Measurements from ENCODE around the gene GRIN2D. TPM values are rescaled to one million over a fixed set of nuclear protein-coding genes. Genes with fewer than 3 reads are reported as not detected.

The GRIN2D gene
- total RNA-seq, 1 donor from 2014 or later = 0.16 TPM

DNA sequence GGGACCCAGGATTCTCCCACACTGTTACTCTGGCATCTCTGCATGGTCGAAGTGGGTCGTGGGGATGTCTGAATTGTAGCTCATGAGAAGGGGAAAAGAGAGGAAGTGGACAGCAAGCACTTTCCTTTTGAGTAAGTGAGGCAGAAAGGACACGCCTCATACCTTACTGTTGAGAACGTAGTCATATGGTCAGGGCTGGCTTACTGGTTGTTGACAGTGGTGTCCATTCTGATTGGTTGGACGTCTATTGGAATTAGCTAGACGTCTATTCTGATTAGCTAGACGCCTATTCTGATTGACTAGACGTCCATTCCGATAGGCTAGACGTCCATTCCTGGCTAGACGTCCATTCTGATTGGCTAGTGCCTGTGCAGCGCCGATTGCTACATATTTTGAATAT lies 12.4 kb downstream of the GRIN2D start:
- intact Hi-C loops (cut with micrococcal nuclease) = no loop called here
- Mint-ChIP-seq H3K4me1 (ENCODE audit: low read depth) (no peaks in the 10 kb centered on the region), H3K9me3 (no peaks in the 10 kb centered on the region), H3K27me3 (ENCODE audit: insufficient read depth) (peaks cover 16% of the 10 kb centered on the region), H3K4me3 (no peak overlapping the region), H3K27ac (no peak overlapping the region), H3K36me3 (ENCODE audit: low read depth) (no peaks in the 10 kb centered on the region)
- no peak for DNase-seq (ENCODE audit: low spot score)

DNA sequence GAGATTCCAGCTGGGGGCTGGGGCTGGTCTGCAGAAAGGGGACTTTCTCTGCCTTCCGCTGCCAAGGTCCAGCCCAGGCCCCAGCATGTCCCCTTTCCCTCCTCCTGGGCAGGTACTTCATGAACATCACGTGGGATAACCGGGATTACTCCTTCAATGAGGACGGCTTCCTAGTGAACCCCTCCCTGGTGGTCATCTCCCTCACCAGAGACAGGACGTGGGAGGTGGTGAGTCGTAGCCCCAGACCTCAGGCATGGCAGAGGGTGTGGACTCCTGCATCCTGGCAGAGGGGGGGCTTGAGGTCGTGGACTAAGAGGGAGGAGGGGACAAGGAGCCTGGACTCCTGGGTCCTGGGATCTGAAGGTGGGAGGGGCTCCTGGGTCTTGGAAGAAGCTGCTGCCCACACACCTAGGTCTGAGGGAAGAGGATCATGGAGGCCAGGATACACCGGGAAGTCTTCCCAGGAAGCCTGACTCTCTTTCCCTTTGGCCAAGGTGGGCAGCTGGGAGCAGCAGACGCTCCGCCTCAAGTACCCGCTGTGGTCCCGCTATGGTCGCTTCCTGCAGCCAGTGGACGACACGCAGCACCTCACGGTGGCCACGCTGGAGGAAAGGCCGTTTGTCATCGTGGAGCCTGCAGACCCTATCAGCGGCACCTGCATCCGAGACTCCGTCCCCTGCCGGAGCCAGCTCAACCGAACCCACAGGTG lies 20.6 kb downstream of the GRIN2D start:
- H3K27me3 Mint-ChIP-seq (ENCODE audit: insufficient read depth) = peaks cover 24% of the 10 kb centered on the region
- H3K4me3 Mint-ChIP-seq = no peak overlapping the region
- no peaks in the 10 kb centered on the region for H3K36me3 Mint-ChIP-seq (ENCODE audit: low read depth)
- intact Hi-C loops (cut with micrococcal nuclease) = loop anchor here (10.0 kb wide), 1 partner anchor 331 kb away; the partner anchor contains the start of genes IZUMO1 and RASIP1
- no peaks in the 10 kb centered on the region for H3K9me3 Mint-ChIP-seq
- no peak overlapping the region for H3K27ac Mint-ChIP-seq
- DNase-seq (ENCODE audit: low spot score) = no peak
- H3K4me1 Mint-ChIP-seq (ENCODE audit: low read depth) = peaks cover 20% of the 10 kb centered on the region

DNA sequence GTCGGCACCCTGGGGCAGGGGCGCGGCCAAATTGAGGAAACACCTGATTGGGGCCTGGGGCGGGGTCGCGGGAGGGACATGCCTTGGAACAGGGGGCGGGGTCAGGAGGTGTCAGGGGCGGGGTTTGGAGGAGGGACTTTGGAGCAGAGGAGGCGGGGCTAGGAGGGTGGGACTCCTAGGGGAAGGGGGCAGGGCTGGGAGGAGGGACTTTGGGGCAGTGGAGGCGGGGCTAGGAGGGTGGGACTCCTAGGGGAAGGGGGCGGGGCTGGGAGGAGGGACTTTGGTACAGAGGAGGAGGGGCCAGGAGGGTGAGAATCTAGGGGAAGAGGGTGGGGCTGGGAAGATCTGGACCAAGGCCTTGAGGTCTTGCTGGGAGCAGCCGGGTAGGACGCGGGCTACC lies 21.9 kb downstream of the GRIN2D start:
- intact Hi-C loops (cut with micrococcal nuclease) = loop anchor here (1.0 to 10.0 kb wide), 6 partner anchors 16 to 329 kb away; partner anchors contain the start of genes GRWD1, IZUMO1, RASIP1 and TMEM143
- peak; percentile 60 for DNase-seq (ENCODE audit: low spot score)
- Mint-ChIP-seq H3K9me3 (no peaks in the 10 kb centered on the region), H3K4me3 (peak overlapping the region; percentile 37), H3K36me3 (ENCODE audit: low read depth) (no peaks in the 10 kb centered on the region), H3K4me1 (ENCODE audit: low read depth) (peaks cover 26% of the 10 kb centered on the region), H3K27ac (no peak overlapping the region), H3K27me3 (ENCODE audit: insufficient read depth) (peaks cover 26% of the 10 kb centered on the region)

DNA sequence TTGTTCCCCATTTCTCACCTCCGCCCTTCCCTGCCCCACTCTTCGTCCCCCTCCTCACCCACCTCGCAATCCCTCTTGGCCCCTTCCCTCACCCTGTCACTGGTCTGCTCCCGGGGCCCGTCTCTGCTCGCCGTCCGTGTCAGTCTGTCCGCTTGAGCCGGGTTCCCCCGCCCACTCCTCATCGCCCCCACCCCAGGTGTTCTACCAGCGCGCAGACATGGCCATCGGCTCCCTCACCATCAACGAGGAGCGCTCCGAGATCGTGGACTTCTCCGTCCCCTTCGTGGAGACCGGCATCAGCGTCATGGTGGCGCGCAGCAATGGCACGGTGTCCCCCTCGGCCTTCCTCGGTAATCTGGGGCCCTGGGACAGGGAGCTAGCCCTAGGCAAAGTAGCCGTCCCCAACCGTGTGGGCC lies 22.3 kb downstream of the GRIN2D start:
- no peaks in the 10 kb centered on the region for H3K9me3 Mint-ChIP-seq
- DNase-seq (ENCODE audit: low spot score) = no peak
- H3K4me3 Mint-ChIP-seq = peak overlapping the region; percentile 37
- no peaks in the 10 kb centered on the region for H3K36me3 Mint-ChIP-seq (ENCODE audit: low read depth)
- H3K27me3 Mint-ChIP-seq (ENCODE audit: insufficient read depth) = peaks cover 24% of the 10 kb centered on the region
- intact Hi-C loops (cut with micrococcal nuclease) = loop anchor here (1.0 to 10.0 kb wide), 6 partner anchors 17 to 329 kb away; partner anchors contain the start of genes GRWD1, IZUMO1, RASIP1 and TMEM143
- peaks cover 26% of the 10 kb centered on the region for H3K4me1 Mint-ChIP-seq (ENCODE audit: low read depth)
- H3K27ac Mint-ChIP-seq = no peak overlapping the region

- Mint-ChIP-seq H3K27ac (no peak overlapping the region), H3K9me3 (no peaks in the 10 kb centered on the region), H3K27me3 (ENCODE audit: insufficient read depth) (peaks cover 24% of the 10 kb centered on the region), H3K36me3 (ENCODE audit: low read depth) (no peaks in the 10 kb centered on the region), H3K4me1 (ENCODE audit: low read depth) (peaks cover 26% of the 10 kb centered on the region), H3K4me3 (no peak overlapping the region)
- intact Hi-C loops (cut with micrococcal nuclease) = loop anchor here (10.0 kb wide), 1 partner anchor 327 kb away; the partner anchor contains the start of genes IZUMO1 and RASIP1
- no peak for DNase-seq (ENCODE audit: low spot score)
Measured at GRCh38 chr19:48417421-48417820, 24.0 kb downstream of the GRIN2D start.

DNA sequence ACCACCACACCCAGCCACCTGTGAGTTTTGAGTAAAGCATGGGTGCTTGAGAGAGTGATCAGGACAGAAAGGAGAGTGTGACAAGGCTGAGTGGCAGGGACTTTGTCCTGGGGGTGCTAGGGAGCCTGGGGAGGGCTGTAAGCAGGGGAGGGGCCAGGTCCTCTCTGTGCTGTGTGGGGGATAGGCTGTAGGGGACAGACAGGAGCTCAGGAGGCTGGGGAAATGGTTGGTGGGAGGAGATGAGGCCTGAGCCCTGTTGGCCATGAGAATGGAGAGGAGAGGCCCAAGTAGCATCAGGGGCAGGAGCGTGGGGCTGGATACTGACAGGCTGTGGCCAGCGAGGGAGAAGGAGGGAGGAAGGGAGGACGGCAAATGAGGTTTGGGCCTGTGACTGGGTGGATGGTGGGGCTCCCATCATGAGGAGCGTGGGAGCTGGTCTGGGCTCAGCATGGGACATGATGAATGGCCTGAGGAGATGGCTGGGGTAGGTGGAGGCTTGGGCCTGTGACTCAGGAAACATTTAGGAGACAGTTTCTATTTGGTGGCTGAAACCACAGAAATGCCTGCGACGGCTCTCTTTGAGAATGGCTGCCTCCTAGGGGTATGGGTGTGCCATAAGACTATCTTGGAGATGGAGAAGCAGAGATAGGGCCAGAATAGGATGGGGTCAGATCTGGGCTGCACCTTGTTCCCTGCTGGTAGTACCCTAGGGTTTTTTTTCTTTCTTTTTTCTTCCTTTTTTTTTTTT lies 25.0 kb downstream of the GRIN2D start:
- Mint-ChIP-seq H3K4me3 (peak overlapping the region; percentile 75), H3K9me3 (no peaks in the 10 kb centered on the region), H3K27me3 (ENCODE audit: insufficient read depth) (peaks cover 24% of the 10 kb centered on the region), H3K27ac (peak overlapping the region; percentile 65), H3K36me3 (ENCODE audit: low read depth) (no peaks in the 10 kb centered on the region), H3K4me1 (ENCODE audit: low read depth) (peaks cover 26% of the 10 kb centered on the region)
- intact Hi-C loops (cut with micrococcal nuclease) = loop anchor here (1.0 to 10.0 kb wide), 4 partner anchors 27 to 326 kb away; partner anchors contain the start of genes CYTH2, GRWD1, IZUMO1 and RASIP1
- DNase-seq (ENCODE audit: low spot score) = no peak

DNA sequence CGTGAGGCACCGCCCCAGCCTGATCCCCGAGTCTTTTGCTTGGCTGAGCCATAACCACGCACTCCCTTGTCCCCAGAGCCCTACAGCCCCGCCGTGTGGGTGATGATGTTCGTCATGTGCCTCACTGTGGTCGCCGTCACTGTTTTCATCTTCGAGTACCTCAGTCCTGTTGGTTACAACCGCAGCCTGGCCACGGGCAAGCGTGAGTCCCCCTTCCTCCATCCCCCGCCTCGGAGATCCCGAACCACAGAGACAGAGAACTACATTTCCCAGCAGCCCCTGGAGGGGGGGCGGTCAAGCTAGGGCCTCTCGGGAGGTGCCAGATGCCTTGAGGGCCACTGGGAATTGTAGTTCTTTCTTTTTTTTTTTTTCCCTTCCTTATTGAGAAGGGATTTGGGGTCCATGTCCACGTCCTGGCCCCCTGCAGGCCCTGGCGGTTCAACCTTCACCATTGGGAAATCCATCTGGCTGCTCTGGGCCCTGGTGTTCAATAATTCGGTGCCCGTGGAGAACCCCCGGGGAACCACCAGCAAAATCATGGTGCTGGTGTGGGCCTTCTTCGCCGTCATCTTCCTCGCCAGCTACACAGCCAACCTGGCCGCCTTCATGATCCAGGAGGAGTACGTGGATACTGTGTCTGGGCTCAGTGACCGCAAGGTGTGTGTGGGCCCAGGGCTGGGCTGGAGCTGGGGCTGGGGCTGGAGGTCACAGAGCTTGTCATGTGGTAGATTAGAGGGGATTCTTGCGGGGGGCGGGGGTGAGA lies 25.9 kb downstream of the GRIN2D start:
- Mint-ChIP-seq H3K4me1 (ENCODE audit: low read depth) (peaks cover 26% of the 10 kb centered on the region), H3K27ac (peak overlapping the region; percentile 65), H3K9me3 (no peaks in the 10 kb centered on the region), H3K27me3 (ENCODE audit: insufficient read depth) (peaks cover 18% of the 10 kb centered on the region), H3K36me3 (ENCODE audit: low read depth) (no peaks in the 10 kb centered on the region), H3K4me3 (peak overlapping the region; percentile 75)
- peak; percentile 66 for DNase-seq (ENCODE audit: low spot score)
- intact Hi-C loops (cut with micrococcal nuclease) = loop anchor here (1.0 to 10.0 kb wide), 4 partner anchors 26 to 325 kb away; partner anchors contain the start of genes CYTH2, GRWD1, IZUMO1 and RASIP1

DNA sequence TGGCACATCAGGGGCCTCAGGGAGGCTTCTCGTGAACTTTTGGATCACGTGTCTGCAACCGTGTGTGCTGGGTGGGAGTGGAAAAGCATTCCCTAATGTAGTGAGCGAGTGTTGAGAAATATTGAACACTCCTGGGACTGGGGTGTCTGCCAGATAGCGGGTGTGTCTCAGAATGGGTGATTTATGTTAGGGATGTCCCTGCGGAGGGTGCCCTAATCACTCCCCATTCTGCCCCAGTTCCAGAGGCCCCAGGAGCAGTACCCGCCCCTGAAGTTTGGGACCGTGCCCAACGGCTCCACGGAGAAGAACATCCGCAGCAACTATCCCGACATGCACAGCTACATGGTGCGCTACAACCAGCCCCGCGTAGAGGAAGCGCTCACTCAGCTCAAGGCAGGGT lies 28.1 kb downstream of the GRIN2D start:
- Mint-ChIP-seq H3K4me3 (no peak overlapping the region), H3K27me3 (ENCODE audit: insufficient read depth) (peaks cover 4% of the 10 kb centered on the region), H3K36me3 (ENCODE audit: low read depth) (no peaks in the 10 kb centered on the region), H3K27ac (no peak overlapping the region), H3K4me1 (ENCODE audit: low read depth) (peaks cover 22% of the 10 kb centered on the region), H3K9me3 (no peaks in the 10 kb centered on the region)
- intact Hi-C loops (cut with micrococcal nuclease) = no loop called here
- no peak for DNase-seq (ENCODE audit: low spot score)

DNA sequence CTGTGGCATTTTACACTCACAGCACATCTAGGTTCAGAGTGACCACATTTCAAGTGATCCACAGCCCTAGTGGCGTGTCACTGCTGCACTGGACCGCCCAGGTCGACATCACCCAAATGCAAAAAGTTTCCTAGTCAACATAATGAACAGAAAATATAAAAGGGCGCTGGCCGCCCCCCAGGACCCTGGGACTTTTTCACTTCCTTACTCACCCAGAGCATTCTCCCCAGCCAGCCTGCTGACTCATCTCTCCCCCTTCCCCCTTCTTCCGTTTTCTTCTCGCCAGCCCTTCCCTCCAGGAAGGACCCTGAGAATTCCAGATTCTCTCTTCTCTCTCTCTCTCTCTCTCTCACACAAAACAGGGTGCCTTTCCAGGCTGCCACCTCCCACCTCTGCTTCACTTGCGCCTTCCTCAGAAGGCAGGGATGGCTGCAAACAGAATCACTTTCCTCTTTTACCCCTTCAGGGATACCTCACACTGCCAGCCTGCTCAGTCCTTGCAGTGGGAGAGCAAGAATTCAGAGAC lies 31.3 kb downstream of the GRIN2D start:
- H3K9me3 Mint-ChIP-seq = no peaks in the 10 kb centered on the region
- H3K4me3 Mint-ChIP-seq = no peak overlapping the region
- H3K27ac Mint-ChIP-seq = no peak overlapping the region
- no peaks in the 10 kb centered on the region for H3K36me3 Mint-ChIP-seq (ENCODE audit: low read depth)
- peaks cover 7% of the 10 kb centered on the region for H3K4me1 Mint-ChIP-seq (ENCODE audit: low read depth)
- H3K27me3 Mint-ChIP-seq (ENCODE audit: insufficient read depth) = peaks cover 5% of the 10 kb centered on the region
- intact Hi-C loops (cut with micrococcal nuclease) = no loop called here
- no peak for DNase-seq (ENCODE audit: low spot score)

DNA sequence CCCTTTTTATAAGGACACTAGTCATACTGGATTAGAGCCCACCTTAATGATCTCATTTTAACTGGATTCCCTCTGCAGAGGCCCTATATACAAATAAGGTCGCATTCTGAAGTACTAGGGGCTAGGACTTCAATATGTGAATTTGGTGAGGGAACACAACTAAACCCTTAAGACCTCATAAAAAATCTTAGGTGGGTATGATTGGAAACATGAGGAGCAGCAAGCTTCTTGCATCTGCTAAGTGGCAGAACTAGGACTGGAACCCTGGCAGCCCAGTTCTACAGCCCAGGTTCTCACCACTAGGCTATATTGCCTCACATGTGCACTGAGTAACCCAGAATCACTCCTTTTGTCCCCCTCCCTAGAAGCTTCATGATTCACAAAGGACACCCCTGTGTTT lies 35.2 kb downstream of the GRIN2D start:
- H3K27me3 Mint-ChIP-seq (ENCODE audit: insufficient read depth) = peaks cover 10% of the 10 kb centered on the region
- no peak overlapping the region for H3K27ac Mint-ChIP-seq
- H3K4me3 Mint-ChIP-seq = no peak overlapping the region
- no peak for DNase-seq (ENCODE audit: low spot score)
- H3K36me3 Mint-ChIP-seq (ENCODE audit: low read depth) = no peaks in the 10 kb centered on the region
- no peaks in the 10 kb centered on the region for H3K9me3 Mint-ChIP-seq
- H3K4me1 Mint-ChIP-seq (ENCODE audit: low read depth) = peaks cover 7% of the 10 kb centered on the region
- intact Hi-C loops (cut with micrococcal nuclease) = no loop called here

- Mint-ChIP-seq H3K27me3 (ENCODE audit: insufficient read depth) (peaks cover 13% of the 10 kb centered on the region), H3K4me3 (no peak overlapping the region), H3K36me3 (ENCODE audit: low read depth) (no peaks in the 10 kb centered on the region), H3K9me3 (no peaks in the 10 kb centered on the region), H3K27ac (no peak overlapping the region), H3K4me1 (ENCODE audit: low read depth) (no peaks in the 10 kb centered on the region)
- DNase-seq (ENCODE audit: low spot score) = no peak
- intact Hi-C loops (cut with micrococcal nuclease) = no loop called here
Measured at GRCh38 chr19:48433337-48433736, 39.9 kb downstream of the GRIN2D start.

- no peaks in the 10 kb centered on the region for H3K36me3 Mint-ChIP-seq (ENCODE audit: low read depth)
- H3K27me3 Mint-ChIP-seq (ENCODE audit: insufficient read depth) = peaks cover 23% of the 10 kb centered on the region
- intact Hi-C loops (cut with micrococcal nuclease) = no loop called here
Measured at GRCh38 chr19:48436586-48436985, 43.1 kb downstream of the GRIN2D start.

More at GRCh38 chr19:48436586-48436985, 43.1 kb downstream of the GRIN2D start:
- no peak overlapping the region for H3K4me3 Mint-ChIP-seq
- H3K27ac Mint-ChIP-seq = no peak overlapping the region
- H3K9me3 Mint-ChIP-seq = no peaks in the 10 kb centered on the region
- H3K4me1 Mint-ChIP-seq (ENCODE audit: low read depth) = no peaks in the 10 kb centered on the region
- DNase-seq (ENCODE audit: low spot score) = no peak

Measured in activated T-helper 1 cell treated with anti-CD3 and anti-CD28 coated beads, Interleukin-12 subunit alpha, Interleukin-12 subunit beta, Interleukin-2, Interleukin-4 antibody, amounts not matched to agents 30 ng/mL and 10 ng/mL and 1 ng/mL, durations not matched to agents 14 hours and 24 hours and 36 hours (primary cell).